ENCODE data around the gene CARD8.
A peak's percentile ranks its signal among the peaks of the same experiment; 100 is the strongest.

The CARD8 gene, protein sequence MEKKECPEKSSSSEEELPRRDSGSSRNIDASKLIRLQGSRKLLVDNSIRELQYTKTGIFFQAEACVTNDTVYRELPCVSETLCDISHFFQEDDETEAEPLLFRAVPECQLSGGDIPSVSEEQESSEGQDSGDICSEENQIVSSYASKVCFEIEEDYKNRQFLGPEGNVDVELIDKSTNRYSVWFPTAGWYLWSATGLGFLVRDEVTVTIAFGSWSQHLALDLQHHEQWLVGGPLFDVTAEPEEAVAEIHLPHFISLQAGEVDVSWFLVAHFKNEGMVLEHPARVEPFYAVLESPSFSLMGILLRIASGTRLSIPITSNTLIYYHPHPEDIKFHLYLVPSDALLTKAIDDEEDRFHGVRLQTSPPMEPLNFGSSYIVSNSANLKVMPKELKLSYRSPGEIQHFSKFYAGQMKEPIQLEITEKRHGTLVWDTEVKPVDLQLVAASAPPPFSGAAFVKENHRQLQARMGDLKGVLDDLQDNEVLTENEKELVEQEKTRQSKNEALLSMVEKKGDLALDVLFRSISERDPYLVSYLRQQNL

DNA sequence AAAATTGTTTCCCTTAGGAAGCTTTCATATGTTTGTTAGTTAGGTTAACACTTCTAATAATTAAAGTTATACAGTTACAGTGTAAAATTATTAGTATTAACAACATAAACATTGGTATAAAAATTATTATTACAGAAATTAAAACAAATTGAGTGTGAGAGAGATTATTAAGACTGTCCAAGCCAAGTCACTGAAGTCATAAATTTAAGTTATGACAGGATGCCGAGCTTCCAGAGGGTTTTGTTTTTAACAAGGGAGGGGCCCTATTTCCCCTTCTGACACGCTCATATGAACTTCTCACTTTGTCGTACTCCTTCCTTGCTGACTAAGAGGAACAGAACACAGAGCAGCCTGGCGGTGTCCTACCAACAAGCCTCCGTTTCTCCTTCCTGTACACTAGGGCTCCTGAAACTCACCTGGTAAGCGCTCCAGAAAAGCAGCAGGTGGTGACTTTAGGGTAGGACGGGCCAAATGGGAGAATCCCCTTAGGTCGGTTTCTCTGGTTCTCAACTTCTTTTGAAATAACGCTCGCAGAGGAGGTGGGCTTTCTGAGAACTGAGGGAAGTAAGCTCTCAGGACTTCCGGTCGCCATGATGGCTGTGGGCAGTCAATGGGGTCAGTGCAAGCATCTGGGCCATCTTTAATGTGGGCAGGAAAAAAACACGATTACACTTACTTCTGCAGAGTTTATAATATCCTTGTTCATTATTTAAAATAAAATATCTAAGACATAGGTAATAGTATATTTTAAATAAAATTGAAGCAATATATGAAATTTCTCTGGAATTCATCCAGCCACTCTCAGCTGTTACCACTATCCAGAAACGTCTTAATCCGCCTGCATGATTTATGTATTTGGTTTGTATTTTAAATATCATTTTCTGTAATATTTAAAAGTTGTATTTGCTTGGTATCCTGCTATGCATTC, at the start of gene CARD8:
Gene CARD8, minus strand, starts transcription at position 537 of the 928 bp plus-strand sequence. CDS start 14,892 bp downstream, outside the sequence.
- Histone ChIP-seq H3K4me1 (peaks cover 0 to 17% (median 13%) of the 10 kb centered on the region in 4 donors), H3K27me3 (no peaks in the 10 kb centered on the region), H3K4me3 (peak within 1 kb of the TSS; percentile 58 to 65), H3K27ac (peak within 1 kb of the TSS; percentile 86 to 87), H3K9me3 (no peaks in the 10 kb centered on the region), H3K36me3 (no peaks in the 10 kb centered on the region)
- TF ChIP-seq, protein P1, sequence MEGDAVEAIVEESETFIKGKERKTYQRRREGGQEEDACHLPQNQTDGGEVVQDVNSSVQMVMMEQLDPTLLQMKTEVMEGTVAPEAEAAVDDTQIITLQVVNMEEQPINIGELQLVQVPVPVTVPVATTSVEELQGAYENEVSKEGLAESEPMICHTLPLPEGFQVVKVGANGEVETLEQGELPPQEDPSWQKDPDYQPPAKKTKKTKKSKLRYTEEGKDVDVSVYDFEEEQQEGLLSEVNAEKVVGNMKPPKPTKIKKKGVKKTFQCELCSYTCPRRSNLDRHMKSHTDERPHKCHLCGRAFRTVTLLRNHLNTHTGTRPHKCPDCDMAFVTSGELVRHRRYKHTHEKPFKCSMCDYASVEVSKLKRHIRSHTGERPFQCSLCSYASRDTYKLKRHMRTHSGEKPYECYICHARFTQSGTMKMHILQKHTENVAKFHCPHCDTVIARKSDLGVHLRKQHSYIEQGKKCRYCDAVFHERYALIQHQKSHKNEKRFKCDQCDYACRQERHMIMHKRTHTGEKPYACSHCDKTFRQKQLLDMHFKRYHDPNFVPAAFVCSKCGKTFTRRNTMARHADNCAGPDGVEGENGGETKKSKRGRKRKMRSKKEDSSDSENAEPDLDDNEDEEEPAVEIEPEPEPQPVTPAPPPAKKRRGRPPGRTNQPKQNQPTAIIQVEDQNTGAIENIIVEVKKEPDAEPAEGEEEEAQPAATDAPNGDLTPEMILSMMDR (IDR thresholded peaks at IDR 0.05): peak; percentile 7 to 31
- peak; percentile 83 to 86 for DNase-seq
- intact Hi-C loops (cut with DNase I; ENCODE audit: low total_unique reads): loop anchor here (10.0 kb wide), 1 partner anchor 81 kb away; the partner anchor contains the start of genes LIG1 and ZSWIM9

DNA sequence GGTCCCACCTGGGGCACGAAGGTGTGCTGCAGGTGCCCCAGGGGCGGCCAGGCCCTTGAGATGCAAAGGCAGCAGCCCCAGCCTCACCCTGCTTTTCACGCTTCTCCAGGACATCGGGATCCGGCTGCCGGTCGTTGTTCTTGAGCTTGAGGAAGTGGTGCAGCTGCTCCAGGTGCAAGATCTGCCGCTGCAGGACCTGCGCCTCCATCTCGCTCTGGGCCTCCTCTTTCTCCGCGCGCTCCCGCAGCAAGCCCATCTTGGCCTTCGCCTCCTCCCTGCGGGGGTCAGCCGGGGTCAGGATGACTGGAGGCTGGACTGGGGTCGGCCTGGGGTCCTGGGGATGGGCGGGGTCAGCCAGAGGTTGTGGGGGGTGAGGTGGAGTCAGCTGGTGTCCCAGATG, 48.2 kb upstream of the CARD8 start:
- intact Hi-C loops (cut with DNase I; ENCODE audit: low total_unique reads): no loop called here
- Histone ChIP-seq H3K9me3 (no peaks in the 10 kb centered on the region), H3K36me3 (no peaks in the 10 kb centered on the region), H3K27ac (no peak overlapping the region), H3K4me1 (no peaks in the 10 kb centered on the region), H3K4me3 (no peak overlapping the region), H3K27me3 (peaks cover 0 to 3% of the 10 kb centered on the region in 2 donors)
- no peak for DNase-seq
- TF ChIP-seq, protein P1 (IDR thresholded peaks at IDR 0.05): no peak

DNA sequence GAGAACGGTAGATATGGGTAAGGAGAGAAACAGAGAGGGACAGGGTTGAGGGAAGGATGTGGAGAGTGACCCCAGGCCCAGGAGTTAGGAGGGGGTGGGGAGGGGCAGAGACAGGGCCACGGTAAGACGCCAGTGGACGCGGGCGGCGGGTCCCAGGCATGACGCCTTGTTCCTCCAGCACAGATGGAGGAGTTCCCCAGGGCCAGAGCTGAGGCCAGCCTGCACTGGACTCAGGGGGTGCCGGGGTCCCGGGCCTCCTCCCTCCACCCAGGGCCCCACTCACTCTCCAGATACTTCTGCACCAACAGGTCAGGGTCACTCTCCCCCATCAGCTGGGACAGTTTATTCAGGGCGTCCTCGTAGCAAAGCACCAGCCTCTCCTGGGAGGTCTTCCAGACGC, 47.7 kb upstream of the CARD8 start:
- Histone ChIP-seq H3K9me3 (no peaks in the 10 kb centered on the region), H3K27me3 (peaks cover 0 to 3% of the 10 kb centered on the region in 2 donors), H3K36me3 (no peaks in the 10 kb centered on the region), H3K4me1 (no peaks in the 10 kb centered on the region), H3K27ac (no peak overlapping the region), H3K4me3 (no peak overlapping the region)
- intact Hi-C loops (cut with DNase I; ENCODE audit: low total_unique reads): no loop called here
- TF ChIP-seq, protein P1 (IDR thresholded peaks at IDR 0.05): no peak
- DNase-seq: no peak

DNA sequence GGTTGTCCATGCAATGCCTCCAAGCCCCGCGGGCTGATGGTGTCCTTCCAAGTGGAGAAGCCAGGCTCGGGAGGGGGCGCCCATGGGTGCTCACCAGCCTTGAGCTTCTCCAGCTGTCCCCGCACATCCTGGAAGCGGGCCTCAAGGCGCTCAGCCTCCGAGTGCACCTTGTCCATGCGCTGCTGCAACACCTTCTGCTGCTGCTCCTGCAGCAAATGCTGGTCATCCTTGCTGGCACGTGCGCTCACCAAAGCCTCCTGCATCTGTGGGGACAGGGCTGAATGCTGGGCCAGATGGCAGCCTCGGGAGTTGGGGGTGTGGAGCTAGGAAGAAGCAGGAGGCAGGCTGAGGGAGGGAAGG, 46.9 kb upstream of the CARD8 start:
- no peaks in the 10 kb centered on the region for H3K9me3 ChIP-seq
- DNase-seq: no peak
- no peaks in the 10 kb centered on the region for H3K36me3 ChIP-seq
- TF ChIP-seq, protein P1 (IDR thresholded peaks at IDR 0.05): no peak
- no peaks in the 10 kb centered on the region for H3K4me1 ChIP-seq
- intact Hi-C loops (cut with DNase I; ENCODE audit: low total_unique reads): no loop called here
- peaks cover 0 to 3% of the 10 kb centered on the region in 2 donors for H3K27me3 ChIP-seq
- H3K27ac ChIP-seq: no peak overlapping the region
- H3K4me3 ChIP-seq: no peak overlapping the region

DNA sequence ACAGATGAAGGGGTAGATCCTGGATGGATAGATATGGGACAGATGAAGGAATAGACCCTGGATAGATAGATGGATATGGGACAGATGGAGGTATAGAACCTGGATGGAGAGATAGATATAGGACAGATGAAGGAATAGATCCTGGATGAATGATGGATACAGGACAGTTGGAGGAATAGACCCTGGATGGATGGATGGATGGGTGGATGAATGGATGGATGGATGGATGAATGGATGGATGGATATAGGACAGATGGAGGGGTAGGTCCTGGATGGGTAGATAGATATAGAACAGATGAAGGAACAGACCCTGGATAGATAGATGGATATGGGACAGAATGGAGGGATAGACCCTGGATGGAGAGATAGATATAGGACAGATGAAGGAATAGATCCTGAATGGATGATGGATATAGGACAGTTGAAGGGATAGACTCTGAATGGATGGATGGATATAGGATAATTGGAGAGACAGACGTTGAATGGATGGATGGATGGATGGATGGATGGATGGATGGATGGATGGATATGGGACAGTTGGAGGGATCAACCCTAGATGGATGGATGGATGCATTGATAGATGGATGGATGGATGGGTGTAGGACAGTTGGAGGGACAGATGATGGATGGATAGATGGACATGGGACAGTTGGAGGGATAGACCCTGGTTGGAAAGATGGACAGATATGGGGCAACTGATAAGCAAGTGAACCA, 46.3 kb upstream of the CARD8 start:
- Histone ChIP-seq H3K4me3 (no peak overlapping the region), H3K27ac (no peak overlapping the region), H3K4me1 (no peaks in the 10 kb centered on the region), H3K27me3 (peaks cover 0 to 3% of the 10 kb centered on the region in 2 donors), H3K9me3 (no peaks in the 10 kb centered on the region), H3K36me3 (no peaks in the 10 kb centered on the region)
- intact Hi-C loops (cut with DNase I; ENCODE audit: low total_unique reads): no loop called here
- TF ChIP-seq, protein P1 (IDR thresholded peaks at IDR 0.05): no peak
- no peak for DNase-seq

Data from tibial artery (tissue), 4 donors.